Measurements from ENCODE around the gene STKLD1. TPM values are rescaled to one million over a fixed set of nuclear protein-coding genes. Genes with fewer than 3 reads are reported as not detected.

STKLD1 gene
- total RNA-seq, 1 donor from 2014 or later: 1.6 TPM

- TF ChIP-seq CTCF (IDR thresholded peaks at IDR 0.05): no peak
- no peak for ATAC-seq
- peaks cover 35% of the 10 kb centered on the region for H3K4me1 ChIP-seq
- no peaks in the 10 kb centered on the region for H3K27me3 ChIP-seq (ENCODE audit: low read depth)
- H3K36me3 ChIP-seq: peaks cover 68% of the 10 kb centered on the region
- H3K9me3 ChIP-seq: no peaks in the 10 kb centered on the region
- intact Hi-C loops (cut with DNase I): no loop called here
- H3K27ac ChIP-seq: no peak overlapping the region
- H3K4me3 ChIP-seq: no peak overlapping the region
- DNase-seq: no peak
Observed at GRCh38 chr9:133354766-133355165, 21.4 kb upstream of the STKLD1 start.

- TF ChIP-seq CTCF (IDR thresholded peaks at IDR 0.05): peak; percentile 8
- ATAC-seq (peak; percentile 3 to 42), DNase-seq (no peak)
- no peaks in the 10 kb centered on the region for H3K27me3 ChIP-seq (ENCODE audit: low read depth)
- intact Hi-C loops (cut with DNase I): no loop called here
- H3K9me3 ChIP-seq: no peaks in the 10 kb centered on the region
- peaks cover 68% of the 10 kb centered on the region for H3K36me3 ChIP-seq
- H3K4me1 ChIP-seq: peaks cover 29% of the 10 kb centered on the region
- peak overlapping the region; percentile 91 for H3K4me3 ChIP-seq
- H3K27ac ChIP-seq: peak overlapping the region; percentile 88
Observed at GRCh38 chr9:133355881-133356357, 20.2 kb upstream of the STKLD1 start.

GRCh38 chr9:133356391-133357091 lies 19.6 kb upstream of the STKLD1 start, which contains the start of the genes SURF1 and SURF2:
TSS of gene SURF1 (minus strand) at chr9:133356487. CDS start at chr9:133356453, 34 bp downstream.
TSS of gene SURF2 (plus strand) at chr9:133356550. CDS start at chr9:133356593, 43 bp downstream.
- no peak for TF ChIP-seq CTCF (IDR thresholded peaks at IDR 0.05)
- intact Hi-C loops (cut with DNase I): no loop called here
- Histone ChIP-seq H3K9me3 (no peaks in the 10 kb centered on the region), H3K4me1 (peaks cover 29% of the 10 kb centered on the region), H3K27me3 (ENCODE audit: low read depth) (no peaks in the 10 kb centered on the region), H3K27ac (peak within 1 kb of the TSS; percentile 88), H3K4me3 (peak within 1 kb of the TSS; percentile 91), H3K36me3 (peaks cover 68% of the 10 kb centered on the region)
- DNase-seq (peak; percentile 95), ATAC-seq (peak; percentile 94 to 96)

GRCh38 chr9:133357656-133358055 lies 18.5 kb upstream of the STKLD1 start:
- DNase-seq: no peak
- H3K4me3 ChIP-seq: peak overlapping the region; percentile 91
- intact Hi-C loops (cut with DNase I): no loop called here

More at GRCh38 chr9:133357656-133358055, 18.5 kb upstream of the STKLD1 start:
- Histone ChIP-seq H3K9me3 (no peaks in the 10 kb centered on the region), H3K27me3 (ENCODE audit: low read depth) (no peaks in the 10 kb centered on the region), H3K4me1 (peaks cover 29% of the 10 kb centered on the region), H3K27ac (no peak overlapping the region), H3K36me3 (peaks cover 68% of the 10 kb centered on the region)
- ATAC-seq: no peak
- no peak for TF ChIP-seq CTCF (IDR thresholded peaks at IDR 0.05)
